ENCODE data around the gene DTX1.

- TF ChIP-seq JUND (IDR thresholded peaks at IDR 0.05; ENCODE audit: low read length): no peak
- TF ChIP-seq EZH2 (IDR thresholded peaks at IDR 0.05; ENCODE audit: low read depth, low read length, severe bottlenecking): no peak
- no peak for TF ChIP-seq SRF (IDR thresholded peaks at IDR 0.05; ENCODE audit: low read depth, low read length)
- no peak for TF ChIP-seq ATF3 (IDR thresholded peaks at IDR 0.05; ENCODE audit: insufficient read depth, low read depth, low read length)
- TF ChIP-seq CTCF (IDR thresholded peaks at IDR 0.05; ENCODE audit: control extremely low read depth in 1 of 3, insufficient read depth in 1 of 3, low read depth in 1 of 3, low read length in 3 of 3): no peak
- TF ChIP-seq CEBPB (IDR thresholded peaks at IDR 0.05; ENCODE audit: low read depth, low read length): no peak
- no peak for TF ChIP-seq JUN (IDR thresholded peaks at IDR 0.05; ENCODE audit: low read depth, low read length)
- no peak for TF ChIP-seq RAD21 (IDR thresholded peaks at IDR 0.05 in 1 of 2, conservative IDR thresholded peaks at IDR 0.05 in 1 of 2; ENCODE audit: low read depth in 2 of 2, low read length in 2 of 2)
- TF ChIP-seq TBP (IDR thresholded peaks at IDR 0.05; ENCODE audit: low read depth, low read length): no peak
- TF ChIP-seq NRF1 (IDR thresholded peaks at IDR 0.05; ENCODE audit: low read depth, low read length): no peak
- no peak for TF ChIP-seq CTBP2 (IDR thresholded peaks at IDR 0.05; ENCODE audit: borderline replicate concordance, insufficient read depth, insufficient read length, low read length)
- no peak for TF ChIP-seq ZNF274 (IDR thresholded peaks at IDR 0.05; ENCODE audit: borderline replicate concordance, extremely low read depth, low read length)
These were observed 64.3 kb downstream of the DTX1 start for GRCh38 chr12:113120670-113121370.
